ENCODE measurements around the gene CYB561.

- no peak for TF ChIP-seq PRDM10 (tag by site-specific recombination; IDR thresholded peaks at IDR 0.05)
- TF ChIP-seq HOXA7 (CRISPR knock-in tag; IDR thresholded peaks at IDR 0.05; ENCODE audit: borderline replicate concordance): no peak
- no peak for TF ChIP-seq ZNF350 (tag by site-specific recombination; IDR thresholded peaks at IDR 0.05)
- no peak for TF ChIP-seq CTCF (tag by site-specific recombination; IDR thresholded peaks at IDR 0.05)
- no peak for TF ChIP-seq ZFP41 (tag by site-specific recombination; IDR thresholded peaks at IDR 0.05; ENCODE audit: borderline replicate concordance)
- no peak for TF ChIP-seq ZNF639 (tag by site-specific recombination; IDR thresholded peaks at IDR 0.05)
- TF ChIP-seq ZNF248 (tag by site-specific recombination; IDR thresholded peaks at IDR 0.05): no peak
- no peak for TF ChIP-seq ZNF830 (tag by site-specific recombination; IDR thresholded peaks at IDR 0.05; ENCODE audit: low read depth)
- no peak for TF ChIP-seq ZNF274 (IDR thresholded peaks at IDR 0.05; ENCODE audit: low read length)
- no peak for TF ChIP-seq ZNF274 (tag by site-specific recombination; IDR thresholded peaks at IDR 0.05; ENCODE audit: borderline replicate concordance)
- no peak for TF ChIP-seq REST (tag by site-specific recombination; IDR thresholded peaks at IDR 0.05)
Measured at GRCh38 chr17:63419949-63420867, 25.9 kb downstream of the CYB561 start.
